Measurements from ENCODE around the gene KCNG3.

The KCNG3 gene

GRCh38 chr2:42522035-42522434 is 28.3 kb upstream of the KCNG3 start:
- no peaks in the 10 kb centered on the region for H3K4me1 ChIP-seq (ENCODE audit: control insufficient read depth in 1 of 2, insufficient read depth in 1 of 2, low read depth in 1 of 2, low read length in 1 of 2)
- no peaks in the 10 kb centered on the region for H3K36me3 ChIP-seq
- no peak overlapping the region for H3K4me3 ChIP-seq (ENCODE audit: low read depth in 1 of 2, low read length in 1 of 2)
- no peak overlapping the region for H3K27ac ChIP-seq
- H3K9me3 ChIP-seq: no peaks in the 10 kb centered on the region
- no peaks in the 10 kb centered on the region for H3K27me3 ChIP-seq
- no peak for TF ChIP-seq CTCF (IDR thresholded peaks at IDR 0.05)

GRCh38 chr2:42519624-42520023 is 25.8 kb upstream of the KCNG3 start:
- H3K36me3 ChIP-seq: no peaks in the 10 kb centered on the region
- TF ChIP-seq CTCF (IDR thresholded peaks at IDR 0.05): no peak

GRCh38 chr2:42516418-42516901 is 22.7 kb upstream of the KCNG3 start:
- TF ChIP-seq CTCF (IDR thresholded peaks at IDR 0.05): no peak
- Histone ChIP-seq H3K4me3 (ENCODE audit: low read depth in 1 of 2, low read length in 1 of 2) (no peak overlapping the region), H3K4me1 (ENCODE audit: control insufficient read depth in 1 of 2, insufficient read depth in 1 of 2, low read depth in 1 of 2, low read length in 1 of 2) (no peaks in the 10 kb centered on the region), H3K27me3 (peaks cover 6% of the 10 kb centered on the region), H3K27ac (no peak overlapping the region), H3K36me3 (no peaks in the 10 kb centered on the region), H3K9me3 (no peaks in the 10 kb centered on the region)

More at GRCh38 chr2:42519624-42520023, 25.8 kb upstream of the KCNG3 start:
- Histone ChIP-seq H3K27ac (no peak overlapping the region), H3K4me3 (ENCODE audit: low read depth in 1 of 2, low read length in 1 of 2) (no peak overlapping the region), H3K27me3 (no peaks in the 10 kb centered on the region), H3K9me3 (no peaks in the 10 kb centered on the region), H3K4me1 (ENCODE audit: control insufficient read depth in 1 of 2, insufficient read depth in 1 of 2, low read depth in 1 of 2, low read length in 1 of 2) (no peaks in the 10 kb centered on the region)

GRCh38 chr2:42513252-42513918 is 19.6 kb upstream of the KCNG3 start:
- H3K27me3 ChIP-seq: peaks cover 11% of the 10 kb centered on the region
- TF ChIP-seq CTCF (IDR thresholded peaks at IDR 0.05): no peak
- H3K9me3 ChIP-seq: no peaks in the 10 kb centered on the region
- H3K4me1 ChIP-seq (ENCODE audit: control insufficient read depth in 1 of 2, insufficient read depth in 1 of 2, low read depth in 1 of 2, low read length in 1 of 2): no peaks in the 10 kb centered on the region
- no peak overlapping the region for H3K4me3 ChIP-seq (ENCODE audit: low read depth in 1 of 2, low read length in 1 of 2)
- no peak overlapping the region for H3K27ac ChIP-seq
- no peaks in the 10 kb centered on the region for H3K36me3 ChIP-seq

- H3K27me3 ChIP-seq: peaks cover 24% of the 10 kb centered on the region
- no peak overlapping the region for H3K4me3 ChIP-seq (ENCODE audit: low read depth in 1 of 2, low read length in 1 of 2)
- no peak overlapping the region for H3K27ac ChIP-seq
- H3K36me3 ChIP-seq: no peaks in the 10 kb centered on the region
- no peaks in the 10 kb centered on the region for H3K9me3 ChIP-seq
- H3K4me1 ChIP-seq (ENCODE audit: control insufficient read depth in 1 of 2, insufficient read depth in 1 of 2, low read depth in 1 of 2, low read length in 1 of 2): no peaks in the 10 kb centered on the region
- no peak for TF ChIP-seq CTCF (IDR thresholded peaks at IDR 0.05)
Measured at GRCh38 chr2:42510608-42511243, 16.9 kb upstream of the KCNG3 start.

Data from neutrophil (primary cell).